HUES64 (cell line): Measurements from ENCODE around the gene DMKN.

Experiments
- H3K27ac ChIP-seq: 2 replicates; pipeline ENCODE4 v1.7.0; 2013; ENCODE audit warnings: low read depth, low read length, inconsistent platforms
- H3K27me3 ChIP-seq: 2 replicates; pipeline ENCODE4 v1.6.1; 2013; ENCODE audit warnings: mild to moderate bottlenecking, low read length; ENCODE audit not compliant: insufficient read depth
- H3K36me3 ChIP-seq: 2 replicates; pipeline ENCODE4 v1.6.1; 2013; ENCODE audit warnings: mild to moderate bottlenecking, low read length; ENCODE audit not compliant: insufficient read depth
- H3K4me1 ChIP-seq: 2 replicates; pipeline ENCODE4 v1.6.1; 2013; ENCODE audit warnings: mild to moderate bottlenecking, low read length, moderate library complexity; ENCODE audit not compliant: insufficient read depth
- H3K4me3 ChIP-seq: 2 replicates; pipeline ENCODE4 v1.5.1; 2013; ENCODE audit warnings: mild to moderate bottlenecking, low read length, moderate library complexity
- H3K9ac ChIP-seq: 2 replicates; pipeline ENCODE4 v1.6.1; 2013; ENCODE audit warnings: mild to moderate bottlenecking, low read depth, low read length
- H3K9me3 ChIP-seq: 2 replicates; pipeline ENCODE4 v1.6.1; 2013; ENCODE audit warnings: low read depth, low read length; ENCODE audit not compliant: insufficient read depth
- WGBS: fragments of 150-250, 120-280 bp; methylation state at CpG from one replicate; pipeline ENCODE4 v1.1.7; 2013; ENCODE audit warnings: missing lambda C conversion rate; 5-methylcytosine and 5-hydroxymethylcytosine counted together

The DMKN gene

GRCh38 chr19:35546532-35546931, 33.1 kb upstream of the DMKN start:
- H3K4me3 ChIP-seq, result peak overlapping the region; percentile 84
- H3K36me3 ChIP-seq, result peaks cover 37% of the 10 kb centered on the region
- no peaks in the 10 kb centered on the region for H3K27me3 ChIP-seq
- peaks cover 7% of the 10 kb centered on the region for H3K4me1 ChIP-seq
- no peaks in the 10 kb centered on the region for H3K9me3 ChIP-seq
- WGBS, result 91% methylated on average over 8 of the region's 8 CpGs
- no peak overlapping the region for H3K27ac ChIP-seq
- H3K9ac ChIP-seq, result peak overlapping the region; percentile 97; the same call in 1 of the 2 replicates

DNA sequence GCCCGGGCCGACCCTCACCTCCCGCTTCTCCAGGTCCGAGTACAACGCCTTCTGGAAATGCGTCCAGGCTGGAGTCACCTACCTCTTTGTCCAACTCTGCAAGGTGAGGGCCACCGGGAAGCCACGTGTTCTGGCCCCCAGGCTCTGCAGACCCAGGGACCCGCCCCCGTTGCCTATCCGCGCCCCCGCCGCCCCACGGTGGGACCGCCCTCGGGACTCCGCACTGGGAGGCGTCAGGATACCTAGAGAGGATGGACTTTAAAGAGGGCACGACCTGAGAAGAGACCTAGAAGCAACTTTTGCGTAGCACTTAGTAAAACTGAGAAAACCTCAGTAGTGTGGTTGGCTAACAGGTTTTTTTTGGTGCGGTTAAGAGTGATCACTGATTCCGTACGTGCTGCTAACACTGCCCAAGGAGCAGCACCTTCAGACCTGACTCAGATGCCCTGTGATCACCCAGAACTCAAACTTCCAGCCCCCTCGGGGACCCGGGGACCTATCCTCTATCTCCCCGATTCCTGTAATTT, 32.5 kb upstream of the DMKN start:
- 6% methylated on average over 27 of the region's 27 CpGs for WGBS
- peaks cover 41% of the 10 kb centered on the region for H3K36me3 ChIP-seq
- H3K4me3 ChIP-seq, result peak overlapping the region; percentile 84
- no peaks in the 10 kb centered on the region for H3K27me3 ChIP-seq
- peaks cover 7% of the 10 kb centered on the region for H3K4me1 ChIP-seq
- H3K9ac ChIP-seq, result peak overlapping the region; percentile 97
- H3K9me3 ChIP-seq, result no peaks in the 10 kb centered on the region
- H3K27ac ChIP-seq, result peak overlapping the region; percentile 66

DNA sequence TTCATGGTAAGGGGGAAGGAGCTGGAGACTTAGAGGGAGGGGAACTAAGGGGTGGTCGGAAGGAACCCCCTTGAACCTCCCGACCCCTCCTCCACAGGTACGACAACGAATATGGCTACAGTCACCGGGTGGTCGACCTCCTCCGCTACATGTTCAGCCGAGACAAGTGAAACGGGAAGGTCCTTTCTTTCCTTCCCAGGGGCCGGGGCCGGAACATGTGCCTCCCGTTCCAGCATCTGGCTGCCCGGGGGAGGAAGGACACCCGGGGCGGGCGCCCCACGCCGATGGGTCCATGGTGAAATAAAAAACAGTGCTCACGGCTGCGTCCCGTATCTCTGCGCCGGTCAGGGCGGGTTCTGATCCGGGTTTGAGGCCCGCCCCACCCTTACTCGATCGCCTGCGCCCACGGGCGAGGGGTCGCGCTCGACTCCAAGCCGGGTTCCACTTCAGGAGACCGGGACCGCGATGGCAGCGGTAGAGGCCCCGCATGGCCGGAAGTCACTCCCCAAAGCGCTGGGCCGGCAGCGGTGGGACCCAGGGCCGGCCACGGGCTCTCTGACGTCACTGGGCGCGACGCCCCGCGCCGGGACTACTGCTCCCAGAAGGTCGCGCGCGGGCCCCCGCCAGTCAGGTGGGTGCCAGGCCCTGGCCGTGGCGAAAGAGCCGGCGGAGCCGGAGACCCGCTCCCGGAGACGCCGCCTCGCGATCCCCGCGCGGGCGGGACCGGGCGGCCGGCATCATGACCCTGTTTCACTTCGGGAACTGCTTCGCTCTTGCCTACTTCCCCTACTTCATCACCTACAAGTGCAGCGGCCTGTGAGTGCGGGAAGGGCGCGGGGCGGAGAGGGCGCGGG, 31.8 kb upstream of the DMKN start, which contains the start of gene TMEM147:
TSS of gene TMEM147 (plus strand) at position 626 of the 854 bp plus-strand sequence. CDS start at position 740, 114 bp downstream.
- Histone ChIP-seq H3K4me1 (peaks cover 7% of the 10 kb centered on the region), H3K9ac (peak within 1 kb of the TSS; percentile 97), H3K9me3 (no peaks in the 10 kb centered on the region), H3K27ac (peak within 1 kb of the TSS; percentile 78), H3K27me3 (no peaks in the 10 kb centered on the region), H3K36me3 (peaks cover 38% of the 10 kb centered on the region), H3K4me3 (peak within 1 kb of the TSS; percentile 84)
- under 1% methylated on average over 84 of the region's 85 CpGs for WGBS

- Histone ChIP-seq H3K4me3 (peak overlapping the region; percentile 84), H3K9ac (peak overlapping the region; percentile 97), H3K36me3 (peaks cover 38% of the 10 kb centered on the region), H3K27ac (no peak overlapping the region), H3K9me3 (no peaks in the 10 kb centered on the region), H3K27me3 (no peaks in the 10 kb centered on the region), H3K4me1 (peaks cover 7% of the 10 kb centered on the region)
- 82% methylated on average over 3 of the region's 3 CpGs for whole genome bisulfite sequencing
These were observed 30.8 kb upstream of the DMKN start for GRCh38 chr19:35544110-35544802.

DNA sequence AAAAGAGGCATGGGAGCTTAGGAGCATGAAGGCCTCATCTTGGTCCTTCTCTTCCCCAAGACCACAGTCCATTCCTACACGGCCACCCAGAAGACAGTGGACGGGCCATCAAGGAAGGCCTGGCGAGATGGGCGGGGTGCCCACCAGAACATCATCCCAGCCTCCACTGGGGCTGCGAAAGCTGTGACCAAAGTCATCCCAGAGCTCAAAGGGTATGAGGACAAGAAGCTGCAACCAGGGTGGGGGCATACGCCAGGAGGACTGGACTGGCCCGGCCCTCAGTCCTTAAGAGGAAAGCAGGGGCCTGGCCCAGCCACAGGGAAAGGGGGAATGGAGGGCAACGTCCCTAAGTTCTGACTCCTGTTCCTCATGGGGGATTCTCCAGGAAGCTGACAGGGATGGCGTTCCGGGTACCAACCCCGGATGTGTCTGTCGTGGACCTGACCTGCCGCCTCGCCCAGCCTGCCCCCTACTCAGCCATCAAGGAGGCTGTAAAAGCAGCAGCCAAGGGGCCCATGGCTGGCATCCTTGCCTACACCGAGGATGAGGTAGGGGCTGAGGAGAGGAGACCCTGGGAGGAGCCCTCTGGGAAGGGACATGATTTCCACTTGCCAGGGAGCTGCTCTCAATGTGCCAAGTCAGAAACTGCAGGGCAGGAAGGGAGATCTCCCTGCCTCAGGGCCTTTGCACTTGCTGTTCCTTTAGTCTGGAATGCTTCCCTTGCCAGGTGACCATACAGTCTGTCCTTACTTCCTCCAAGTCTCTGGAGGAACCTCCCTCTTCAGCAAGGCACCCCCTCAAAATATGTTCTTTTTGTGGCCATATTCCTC, 30.0 kb upstream of the DMKN start:
- no peak overlapping the region for H3K9ac ChIP-seq
- WGBS, result 95% methylated on average over 15 of the region's 15 CpGs
- peaks cover 38% of the 10 kb centered on the region for H3K36me3 ChIP-seq
- no peaks in the 10 kb centered on the region for H3K9me3 ChIP-seq
- H3K27me3 ChIP-seq, result no peaks in the 10 kb centered on the region
- H3K4me1 ChIP-seq, result peaks cover 7% of the 10 kb centered on the region
- peak overlapping the region; percentile 84; the same call in 1 of the 2 replicates for H3K4me3 ChIP-seq
- no peak overlapping the region for H3K27ac ChIP-seq

DNA sequence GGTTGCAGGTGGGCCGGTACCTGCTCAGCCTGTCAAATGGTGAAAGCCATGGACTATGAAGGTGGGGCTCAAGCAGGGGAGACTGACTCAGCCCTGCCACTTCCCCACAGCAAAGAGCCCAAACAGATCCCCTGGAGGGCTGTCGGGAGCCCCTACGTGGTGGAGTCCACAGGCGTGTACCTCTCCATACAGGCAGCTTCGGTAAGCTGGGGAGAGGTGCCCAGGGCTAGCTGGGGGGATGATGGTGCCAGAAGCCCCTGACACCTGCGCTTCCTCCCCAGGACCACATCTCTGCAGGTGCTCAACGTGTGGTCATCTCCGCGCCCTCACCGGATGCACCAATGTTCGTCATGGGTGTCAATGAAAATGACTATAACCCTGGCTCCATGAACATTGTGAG, 28.8 kb upstream of the DMKN start:
- H3K9ac ChIP-seq, result no peak overlapping the region
- peaks cover 7% of the 10 kb centered on the region for H3K4me1 ChIP-seq
- H3K27ac ChIP-seq, result no peak overlapping the region
- no peaks in the 10 kb centered on the region for H3K27me3 ChIP-seq
- H3K36me3 ChIP-seq, result peaks cover 33% of the 10 kb centered on the region
- no peak overlapping the region for H3K4me3 ChIP-seq
- no peaks in the 10 kb centered on the region for H3K9me3 ChIP-seq
- WGBS, result 96% methylated on average over 11 of the region's 11 CpGs

DNA sequence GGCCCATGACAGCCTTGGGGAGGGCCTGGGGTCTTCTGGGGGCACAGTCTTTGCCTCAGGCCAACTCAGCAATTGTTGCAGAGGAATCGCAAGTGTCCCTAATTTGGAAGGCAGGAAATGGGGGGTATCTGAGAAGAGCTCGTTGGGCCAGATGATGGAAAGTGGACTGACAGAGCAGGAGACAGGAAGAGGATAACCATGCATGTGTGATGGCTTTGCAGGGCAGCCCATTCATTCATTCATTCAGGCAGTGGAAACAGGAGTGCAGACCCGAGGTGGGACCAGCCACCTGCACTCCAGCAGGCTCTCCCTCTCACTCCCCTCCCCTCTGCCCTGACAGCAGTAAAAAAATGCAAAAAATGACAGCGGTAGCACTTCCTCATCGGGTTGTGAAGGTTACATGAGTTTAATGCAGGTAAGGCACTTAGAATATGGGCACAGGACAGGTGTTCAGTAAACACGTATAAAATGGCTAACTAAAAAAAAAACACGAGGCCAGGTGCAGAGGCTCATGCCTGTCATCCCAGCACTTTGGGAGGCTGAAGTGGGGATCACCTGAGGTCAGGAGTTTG, 27.0 kb upstream of the DMKN start:
- H3K4me1 ChIP-seq, result peaks cover 9% of the 10 kb centered on the region
- WGBS, result 92% methylated on average over 7 of the region's 7 CpGs
- H3K36me3 ChIP-seq, result peaks cover 26% of the 10 kb centered on the region
- no peak overlapping the region for H3K4me3 ChIP-seq
- H3K27ac ChIP-seq, result no peak overlapping the region
- H3K9me3 ChIP-seq, result no peaks in the 10 kb centered on the region
- H3K27me3 ChIP-seq, result no peaks in the 10 kb centered on the region
- no peak overlapping the region for H3K9ac ChIP-seq

DNA sequence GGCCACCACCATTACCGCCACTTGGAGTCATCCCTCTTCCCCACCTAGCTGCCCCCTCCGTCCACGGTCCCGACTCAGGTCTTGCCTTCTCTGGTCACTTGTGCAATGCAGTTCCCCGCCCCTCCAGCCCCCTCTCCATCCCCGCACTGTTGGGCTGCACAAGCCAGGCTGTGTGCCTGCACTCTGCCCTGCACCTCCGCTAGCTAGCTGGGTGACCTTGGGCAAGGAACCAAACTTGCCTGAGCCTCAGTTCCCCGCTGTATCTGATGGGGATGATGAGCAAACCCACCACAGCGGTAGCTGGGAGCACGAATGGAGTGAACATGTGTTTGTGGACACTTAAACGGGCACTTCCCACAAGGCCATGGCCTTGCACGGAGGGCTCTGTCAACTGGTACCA, 26.4 kb upstream of the DMKN start:
- 90% methylated on average over 12 of the region's 12 CpGs for WGBS
- H3K4me1 ChIP-seq, result peaks cover 9% of the 10 kb centered on the region
- no peak overlapping the region for H3K4me3 ChIP-seq
- H3K9ac ChIP-seq, result no peak overlapping the region
- H3K36me3 ChIP-seq, result peaks cover 26% of the 10 kb centered on the region
- no peaks in the 10 kb centered on the region for H3K9me3 ChIP-seq
- H3K27ac ChIP-seq, result no peak overlapping the region
- H3K27me3 ChIP-seq, result no peaks in the 10 kb centered on the region

GRCh38 chr19:35539314-35539713, 25.9 kb upstream of the DMKN start:
- H3K4me1 ChIP-seq, result peaks cover 6% of the 10 kb centered on the region
- H3K9me3 ChIP-seq, result no peaks in the 10 kb centered on the region
- peaks cover 26% of the 10 kb centered on the region for H3K36me3 ChIP-seq
- no peak overlapping the region for H3K27ac ChIP-seq
- H3K9ac ChIP-seq, result no peak overlapping the region
- 78% methylated on average over 5 of the region's 6 CpGs for WGBS
- no peak overlapping the region for H3K4me3 ChIP-seq
- H3K27me3 ChIP-seq, result no peaks in the 10 kb centered on the region

DNA sequence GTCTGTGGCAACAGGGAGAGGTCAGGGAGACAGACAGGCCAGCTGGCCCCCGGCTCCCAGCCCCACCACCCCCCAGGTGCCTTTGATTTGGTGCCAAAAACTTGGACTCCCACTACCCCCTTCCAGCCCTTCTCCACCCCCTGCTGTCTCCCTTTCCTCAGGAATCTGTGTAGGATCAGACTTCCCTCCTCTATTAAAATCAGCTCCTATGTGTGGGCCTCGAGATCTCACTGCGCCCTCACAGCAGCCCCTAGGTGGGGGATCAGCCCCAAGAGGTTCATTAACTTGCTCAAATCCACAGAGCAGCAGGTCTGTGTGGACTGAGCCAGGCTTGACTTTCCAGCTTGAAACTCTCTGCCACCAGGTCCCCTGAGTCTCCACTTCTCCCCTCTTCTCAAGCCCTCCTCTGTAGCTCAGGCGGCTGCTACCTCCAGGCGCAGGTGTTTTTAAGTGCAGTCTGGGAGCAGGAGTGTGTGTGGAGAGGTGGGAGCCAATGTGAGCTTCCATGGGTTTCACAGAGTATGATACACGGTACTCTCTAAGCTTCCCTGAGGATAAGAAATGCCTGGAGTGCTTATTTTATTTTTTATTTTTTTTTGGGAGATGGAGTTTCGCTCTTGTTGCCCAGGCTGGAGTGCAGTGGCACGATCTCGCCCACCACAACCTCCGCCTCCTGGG, 21.5 kb upstream of the DMKN start:
- WGBS, result 87% methylated on average over 10 of the region's 10 CpGs
- no peak overlapping the region for H3K27ac ChIP-seq
- no peaks in the 10 kb centered on the region for H3K9me3 ChIP-seq
- H3K4me1 ChIP-seq, result peaks cover 8% of the 10 kb centered on the region; the same call in 1 of the 2 replicates
- H3K27me3 ChIP-seq, result no peaks in the 10 kb centered on the region
- no peak overlapping the region for H3K9ac ChIP-seq
- no peak overlapping the region for H3K4me3 ChIP-seq
- H3K36me3 ChIP-seq, result 0 out of 2 replicates have a peak, but pooled peaks cover 1% of the 10 kb centered on the region
